ENCODE results near the gene SUGT1.
A peak's percentile ranks its signal among the peaks of the same experiment; 100 is the strongest.
"Not testable (repeated sequence)": the region's sequence is repeated elsewhere in the genome, so short reads cannot be mapped to it uniquely, and the experiment has no call there.

Gene SUGT1

GRCh38 chr13:52652196-52652979 is at the start of gene SUGT1:
Gene SUGT1, plus strand, starts transcription at chr13:52652836. Its CDS starts 85 bp downstream, at chr13:52652921.
- TF ChIP-seq ZFX (IDR thresholded peaks at IDR 0.05; ENCODE audit: borderline replicate concordance): no peak
- peak; percentile 75 for TF ChIP-seq CTCF (IDR thresholded peaks at IDR 0.05)
- peak within 1 kb of the TSS; percentile 97 for H3K27ac ChIP-seq

- not testable (repeated sequence) for H3K27ac ChIP-seq
These were observed 49.3 kb upstream of the SUGT1 start for GRCh38 chr13:52603316-52603715.

DNA sequence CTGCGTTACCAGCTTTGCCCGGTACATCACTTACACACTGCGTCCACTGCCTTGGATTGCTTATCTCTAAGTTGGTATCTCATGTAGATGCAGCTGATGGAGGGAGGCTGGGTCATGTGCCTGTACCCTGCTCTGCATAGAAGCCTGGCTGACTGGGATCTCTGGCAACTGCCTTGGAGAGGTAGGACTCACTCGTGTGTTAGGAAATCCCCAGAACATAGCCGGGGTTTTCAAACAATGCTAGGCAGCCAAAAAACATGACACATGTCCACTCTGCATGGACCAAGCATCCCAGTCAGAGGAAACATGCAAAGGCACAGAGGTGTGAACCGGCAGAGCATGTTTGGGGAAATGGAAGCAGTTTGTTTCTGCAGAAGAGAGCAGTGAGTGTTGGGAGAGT is 46.5 kb upstream of the SUGT1 start:
- not testable (repeated sequence) for H3K27ac ChIP-seq

DNA sequence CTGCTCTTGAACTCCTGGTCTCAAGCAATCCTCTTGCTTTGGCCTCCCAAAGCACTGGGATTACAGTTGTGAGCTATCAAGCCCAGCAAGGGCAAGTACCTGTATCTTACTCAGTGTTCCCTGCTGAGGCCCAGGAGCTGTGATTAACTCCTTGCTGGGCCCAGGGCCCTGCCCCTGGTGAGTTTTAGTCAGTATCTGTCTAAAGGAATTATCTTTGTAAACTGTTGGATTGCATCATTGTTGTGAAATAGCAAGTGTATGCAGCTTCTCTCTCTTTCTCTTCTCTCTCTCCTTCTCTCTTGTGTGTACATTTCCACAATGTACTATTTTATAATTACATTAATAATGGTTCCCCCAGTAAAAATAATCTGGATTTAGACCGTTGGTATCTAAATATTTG is 45.8 kb upstream of the SUGT1 start:
- not testable (repeated sequence) for H3K27ac ChIP-seq

DNA sequence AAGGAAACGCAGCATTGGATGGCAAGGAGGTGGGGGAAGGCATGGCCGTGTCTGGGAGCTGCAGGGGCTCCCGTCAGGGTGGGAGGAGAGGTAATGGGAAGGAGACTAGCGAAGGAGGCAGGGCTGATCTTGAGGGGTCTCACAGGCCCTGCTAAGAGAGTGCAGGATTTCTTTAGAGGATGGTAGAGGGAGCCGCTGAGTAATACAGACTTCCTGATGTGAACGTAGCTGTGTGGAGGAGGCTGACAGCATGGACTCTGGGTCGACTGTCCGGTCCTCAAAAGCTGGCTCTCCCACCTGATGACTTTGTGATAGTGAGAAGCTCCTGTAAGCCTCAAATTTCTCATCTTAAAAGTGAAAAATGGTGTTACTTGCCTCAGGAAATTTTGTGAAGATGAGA is 44.5 kb upstream of the SUGT1 start:
- H3K27ac ChIP-seq: not testable (repeated sequence)

DNA sequence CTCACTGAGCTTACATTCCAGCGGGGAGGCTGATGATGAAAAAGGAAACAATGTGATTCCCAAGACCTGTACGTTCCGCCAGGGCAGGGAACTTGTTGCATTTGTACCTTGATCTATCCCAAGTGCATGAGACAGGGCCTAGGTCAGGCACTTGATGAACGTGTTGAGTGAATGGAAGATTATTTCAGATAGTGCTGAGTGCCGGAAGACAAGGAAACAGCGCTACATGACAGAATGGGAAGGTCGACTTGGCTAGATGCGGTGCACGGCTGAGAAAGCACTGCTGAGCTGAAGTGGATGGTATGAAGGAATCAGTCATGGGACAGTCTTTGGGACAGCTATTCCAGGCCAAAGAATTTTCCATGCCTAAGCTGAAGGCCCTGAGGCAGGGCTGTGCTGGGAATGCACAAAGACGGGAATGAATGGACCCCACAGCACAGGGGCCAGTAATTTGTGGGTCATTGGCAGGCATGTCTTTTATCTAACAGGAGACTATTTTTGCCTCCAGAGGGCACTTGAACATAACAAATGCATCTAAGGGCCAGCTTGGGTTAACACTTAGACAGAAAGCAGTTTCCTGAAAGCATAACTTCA is 43.5 kb upstream of the SUGT1 start:
- TF ChIP-seq CTCF (IDR thresholded peaks at IDR 0.05): peak; percentile 40
- H3K27ac ChIP-seq: not testable (repeated sequence)

- not testable (repeated sequence) for H3K27ac ChIP-seq
These were observed 42.5 kb upstream of the SUGT1 start for GRCh38 chr13:52610158-52610557.

DNA sequence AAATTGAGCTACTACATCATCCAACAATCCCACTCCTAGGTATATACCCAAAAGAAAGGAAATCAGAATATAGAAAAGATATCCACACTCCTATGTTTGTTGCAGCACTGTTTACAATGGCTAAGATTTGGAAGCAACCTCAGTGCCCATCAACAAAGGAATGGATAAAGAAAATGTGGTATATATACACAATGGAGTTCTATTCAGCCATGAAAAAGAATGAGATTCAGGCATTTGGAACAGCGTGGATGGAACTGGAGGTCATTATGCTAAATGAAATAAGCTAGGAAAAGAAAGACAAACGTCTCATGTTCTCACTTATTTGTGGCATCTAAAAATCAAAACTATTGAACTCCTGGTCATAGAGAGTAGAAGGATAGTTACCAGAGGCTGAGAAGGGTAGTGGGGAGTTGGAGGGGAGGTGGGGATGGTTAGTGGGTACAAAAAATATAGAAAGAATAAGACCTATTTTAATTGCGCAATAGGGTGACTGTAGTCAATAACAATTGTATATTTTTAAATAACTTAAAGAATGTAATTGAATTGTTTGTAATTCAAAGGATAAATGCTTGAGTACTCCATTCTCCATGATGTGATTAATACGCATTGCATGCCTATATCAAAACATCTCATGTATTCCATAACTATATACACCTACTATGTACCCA is 37.4 kb upstream of the SUGT1 start:
- no peak for TF ChIP-seq ZFX (IDR thresholded peaks at IDR 0.05; ENCODE audit: borderline replicate concordance)
- TF ChIP-seq CTCF (IDR thresholded peaks at IDR 0.05): no peak

GRCh38 chr13:52615812-52616211 is 36.8 kb upstream of the SUGT1 start:
- H3K27ac ChIP-seq: no peak overlapping the region
- TF ChIP-seq CTCF (IDR thresholded peaks at IDR 0.05) (no peak), ZFX (IDR thresholded peaks at IDR 0.05; ENCODE audit: borderline replicate concordance) (no peak)

More for the DNA sequence above, 37.4 kb upstream of the SUGT1 start:
- H3K27ac ChIP-seq: no peak overlapping the region

Data from 22Rv1 (cell line).